DND-41 (cell line): Measurements from ENCODE around the gene ZNF580.
A peak's percentile ranks its signal among the peaks of the same experiment; 100 is the strongest.

Experiments used
- ATAC-seq: fragments of 200-7000 bp; cut with Tn5 transposase; 3 replicates; pipeline ENCODE4 v1.9.1; 2021; ENCODE audit warnings: low read depth; ENCODE audit not compliant: insufficient read depth
- DNase-seq: peaks from one replicate; pipeline ENCODE4 v3.0.0-alpha.2; 2020
- H2AFZ ChIP-seq: 2 replicates; pipeline ENCODE4 v1.6.0; 2012; ENCODE audit warnings: low read depth, low read length
- H3K27ac ChIP-seq: 2 replicates; pipeline ENCODE4 v1.5.1; 2012; ENCODE audit warnings: low read length, inconsistent platforms
- H3K27me3 ChIP-seq: fragments of 200-600 bp; sonication (generic); 2 replicates; pipeline ENCODE4 v1.6.0; 2012; ENCODE audit warnings: low read length, mild to moderate bottlenecking, inconsistent platforms; ENCODE audit not compliant: insufficient read depth, poor library complexity
- H3K36me3 ChIP-seq: 2 replicates; pipeline ENCODE4 v1.5.1; 2012; ENCODE audit warnings: low read length, inconsistent platforms; ENCODE audit not compliant: insufficient read depth
- H3K4me1 ChIP-seq: 2 replicates; pipeline ENCODE4 v1.5.1; 2012; ENCODE audit warnings: mild to moderate bottlenecking, low read length; ENCODE audit not compliant: insufficient read depth
- H3K4me2 ChIP-seq: 2 replicates; pipeline ENCODE4 v1.6.0; 2012; ENCODE audit warnings: mild to moderate bottlenecking, moderate library complexity, low read length, inconsistent platforms; ENCODE audit not compliant: insufficient read depth
- H3K4me3 ChIP-seq, 2 experiments: fragments of 200-600 bp in 1 of 2; shearing (Covaris generic) in 1 of 2; 2 replicates each; pipeline ENCODE4 v1.5.1; 2012 to 2016; ENCODE audit warnings: inconsistent platforms in 2 of 2, low read length in 2 of 2, mild to moderate bottlenecking in 2 of 2, low read depth in 1 of 2, moderate library complexity in 1 of 2
- H3K79me2 ChIP-seq: 2 replicates; pipeline ENCODE4 v1.6.0; 2012; ENCODE audit warnings: low read length, inconsistent platforms; ENCODE audit not compliant: insufficient read depth
- H3K9ac ChIP-seq: 2 replicates; pipeline ENCODE4 v1.6.0; 2012; ENCODE audit warnings: low read depth, mild to moderate bottlenecking, inconsistent platforms, low read length, moderate library complexity
- H3K9me3 ChIP-seq: 2 replicates; pipeline ENCODE4 v1.5.1; 2012; ENCODE audit warnings: low read length, moderate library complexity, mild to moderate bottlenecking, inconsistent platforms; ENCODE audit not compliant: insufficient read depth, severe bottlenecking
- H4K20me1 ChIP-seq: 2 replicates; pipeline ENCODE4 v1.6.0; 2012; ENCODE audit warnings: low read length; ENCODE audit not compliant: insufficient read depth
- CTCF ChIP-seq: IDR thresholded peaks from 2 replicates; pipeline ENCODE4 v1.5.1; 2012; ENCODE audit warnings: borderline replicate concordance, low read length, moderate library complexity, mild to moderate bottlenecking; ENCODE audit not compliant: poor library complexity, severe bottlenecking; ENCODE audit errors: extremely low read depth
- EZH2 ChIP-seq: IDR thresholded peaks from 3 replicates; pipeline ENCODE4 v1.6.1; 2012; ENCODE audit warnings: borderline replicate concordance, low read depth, mild to moderate bottlenecking, moderate library complexity, low read length, inconsistent platforms; ENCODE audit not compliant: severe bottlenecking

Gene ZNF580

DNA sequence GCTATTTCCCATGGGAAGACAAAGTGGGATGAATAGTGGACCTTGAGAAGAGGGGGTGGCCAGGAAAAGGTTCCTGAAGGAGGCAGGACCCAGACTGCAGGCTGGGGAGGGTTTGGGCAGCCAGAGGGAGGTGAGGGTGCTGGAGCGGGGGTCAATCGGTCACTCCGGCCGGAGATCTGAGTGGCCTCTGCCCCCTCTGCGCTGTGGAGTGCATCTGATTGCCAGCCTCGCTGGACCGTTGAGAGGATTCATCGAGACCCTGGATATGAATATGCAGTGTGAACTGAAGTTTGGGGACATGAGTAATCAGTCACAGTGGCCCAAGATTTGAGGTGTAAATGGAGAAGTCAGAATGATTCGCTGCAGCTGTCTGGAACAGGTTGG lies 5.5 kb upstream of the ZNF580 start:
- H4K20me1 ChIP-seq: peaks cover 15% of the 10 kb centered on the region
- no peaks in the 10 kb centered on the region for H3K27me3 ChIP-seq
- peaks cover 3% of the 10 kb centered on the region for H3K36me3 ChIP-seq
- peak overlapping the region; percentile 84 for H2AFZ ChIP-seq
- H3K4me1 ChIP-seq: peaks cover 61% of the 10 kb centered on the region
- peak overlapping the region; percentile 87 to 94 for H3K4me3 ChIP-seq
- H3K9ac ChIP-seq: peak overlapping the region; percentile 89
- H3K79me2 ChIP-seq: peaks cover 50% of the 10 kb centered on the region
- TF ChIP-seq CTCF (no peak), EZH2 (no peak)
- H3K4me2 ChIP-seq: peak overlapping the region; percentile 94
- H3K27ac ChIP-seq: peak overlapping the region; percentile 91
- no peak for ATAC-seq
- H3K9me3 ChIP-seq: no peaks in the 10 kb centered on the region
- no peak for DNase-seq

DNA sequence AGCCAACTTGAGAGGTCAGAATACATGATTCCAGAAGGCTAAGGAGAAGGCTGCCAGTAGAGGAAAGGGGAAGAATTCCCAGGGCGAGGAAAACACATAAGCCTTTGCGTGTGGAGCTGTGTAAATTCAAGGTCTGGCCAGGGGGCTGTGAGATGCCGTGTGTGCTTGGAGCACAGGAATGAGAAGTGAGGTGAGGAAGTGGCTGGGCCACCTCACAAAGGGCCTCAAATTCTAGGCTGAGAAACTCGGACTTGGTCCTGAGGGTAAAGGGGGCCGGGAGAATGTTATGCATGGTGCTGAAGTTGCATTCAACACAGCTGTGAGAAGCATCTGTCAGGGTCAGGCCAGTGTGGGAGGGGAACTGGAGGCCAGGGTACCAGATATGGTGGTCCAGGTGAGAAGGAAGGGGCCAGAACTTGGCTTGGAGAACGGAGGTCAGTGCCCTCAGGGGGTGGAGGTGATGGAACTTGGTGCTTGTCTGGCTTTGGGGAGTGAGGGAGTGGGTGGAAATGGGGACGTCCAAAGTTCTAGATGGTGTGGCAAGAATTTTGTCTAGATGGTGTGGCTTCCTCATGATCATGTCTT lies 4.9 kb upstream of the ZNF580 start:
- no peak for DNase-seq
- H3K9ac ChIP-seq: peak overlapping the region; percentile 89
- H3K27me3 ChIP-seq: no peaks in the 10 kb centered on the region
- H3K36me3 ChIP-seq: peaks cover 3% of the 10 kb centered on the region
- peaks cover 65% of the 10 kb centered on the region for H3K4me1 ChIP-seq
- peaks cover 55% of the 10 kb centered on the region for H3K79me2 ChIP-seq
- H3K27ac ChIP-seq: peak overlapping the region; percentile 91
- H3K9me3 ChIP-seq: no peaks in the 10 kb centered on the region
- TF ChIP-seq EZH2 (no peak), CTCF (no peak)
- ATAC-seq: no peak
- H3K4me3 ChIP-seq: peak overlapping the region; percentile 87 to 94
- H4K20me1 ChIP-seq: peaks cover 15% of the 10 kb centered on the region
- peak overlapping the region; percentile 94 for H3K4me2 ChIP-seq
- no peak overlapping the region for H2AFZ ChIP-seq

- ATAC-seq: no peak
- H3K79me2 ChIP-seq: peaks cover 63% of the 10 kb centered on the region
- H3K4me3 ChIP-seq: peak overlapping the region in 1 of 2 experiments; percentile 87; a peak in 2 of 4 replicates
- DNase-seq: no peak
- peaks cover 3% of the 10 kb centered on the region for H3K36me3 ChIP-seq
- H2AFZ ChIP-seq: no peak overlapping the region
- no peaks in the 10 kb centered on the region for H3K9me3 ChIP-seq
- H3K4me2 ChIP-seq: peak overlapping the region; percentile 94
- H3K27ac ChIP-seq: no peak overlapping the region
- no peaks in the 10 kb centered on the region for H3K27me3 ChIP-seq
- TF ChIP-seq EZH2 (no peak), CTCF (no peak)
- H3K9ac ChIP-seq: peak overlapping the region; percentile 89; the same call in 1 of the 2 replicates
- H3K4me1 ChIP-seq: peaks cover 65% of the 10 kb centered on the region
- peaks cover 19% of the 10 kb centered on the region for H4K20me1 ChIP-seq
These were observed 4.1 kb upstream of the ZNF580 start for GRCh38 chr19:55636723-55637122.

DNA sequence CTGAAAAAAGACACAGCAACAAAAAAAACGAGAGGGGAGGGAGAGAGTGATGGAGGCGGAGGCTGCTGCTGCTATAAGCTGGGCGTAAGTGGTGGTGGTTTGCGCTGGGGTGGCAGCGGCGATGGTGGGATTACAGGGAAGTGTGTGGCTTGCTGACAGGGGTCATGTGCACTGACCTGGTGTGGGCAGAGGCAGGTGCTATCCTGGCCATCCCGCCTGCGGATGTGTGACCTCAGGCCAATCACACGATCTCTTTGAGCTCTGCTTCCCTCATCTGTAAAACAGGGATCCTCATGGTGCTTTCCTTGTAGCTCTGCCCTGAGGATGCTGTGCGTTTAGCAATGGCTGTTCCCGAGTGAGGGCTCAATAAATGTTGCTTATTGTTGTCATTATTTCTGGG lies 3.3 kb upstream of the ZNF580 start:
- TF ChIP-seq CTCF (no peak), EZH2 (no peak)
- Histone ChIP-seq H3K36me3 (peaks cover 3% of the 10 kb centered on the region), H3K4me1 (peaks cover 67% of the 10 kb centered on the region), H2AFZ (no peak overlapping the region), H3K79me2 (peaks cover 71% of the 10 kb centered on the region), H3K27ac (no peak overlapping the region), H3K9me3 (no peaks in the 10 kb centered on the region), H3K9ac (no peak overlapping the region), H3K4me2 (peak overlapping the region; percentile 13), H4K20me1 (peaks cover 19% of the 10 kb centered on the region), H3K27me3 (no peaks in the 10 kb centered on the region), H3K4me3 (no peak overlapping the region)
- DNase-seq (no peak), ATAC-seq (no peak)
